Cerebellar cortex (tissue), 1 donor: ENCODE data around the gene TULP1.
"Not testable (repeated sequence)": the region's sequence is repeated elsewhere in the genome, so short reads cannot be mapped to it uniquely, and the experiment has no call there.

Experiments
- DNase-seq: peaks from one replicate; pipeline ENCODE4 v3.0.0-alpha.2; 2015; ENCODE audit warnings: low spot score

The TULP1 gene

GRCh38 chr6:35521235-35521634 lies 8.5 kb upstream of the TULP1 start:
- no peak for DNase-seq

DNA sequence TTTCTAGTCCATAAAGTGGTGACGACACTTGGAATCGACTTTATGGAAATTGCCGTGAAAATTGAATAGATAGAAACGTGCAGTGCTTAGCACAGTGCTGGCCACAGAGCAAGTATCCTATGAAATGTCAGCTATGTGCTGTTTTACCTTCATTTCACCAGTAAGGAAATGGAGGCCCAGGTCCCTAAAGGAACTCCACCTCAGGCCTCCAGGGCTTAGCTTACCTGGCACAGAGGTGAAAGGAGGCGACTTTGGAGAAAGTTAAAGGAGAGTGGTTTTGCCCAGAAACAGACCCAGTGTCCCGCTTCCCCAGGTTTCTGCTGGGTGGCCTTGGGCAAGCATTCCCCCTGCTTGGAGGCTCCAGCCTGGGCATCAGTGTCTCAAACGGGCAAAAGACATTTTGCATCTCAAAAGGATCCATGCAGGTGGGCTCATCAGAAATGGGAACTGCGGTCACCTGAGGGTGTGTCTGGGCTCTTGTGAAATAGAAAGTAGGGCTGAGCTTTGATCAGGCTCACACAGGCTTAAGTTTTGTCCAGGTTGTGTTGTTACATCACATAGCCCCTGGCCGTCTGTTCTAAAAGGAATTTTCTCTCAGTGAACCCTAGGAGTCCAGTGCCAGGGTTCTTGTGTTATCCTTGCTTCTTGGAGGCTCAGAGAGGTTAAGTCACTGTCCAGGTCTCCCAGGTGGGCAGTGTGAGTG lies 6.8 kb upstream of the TULP1 start:
- no peak for DNase-seq

DNA sequence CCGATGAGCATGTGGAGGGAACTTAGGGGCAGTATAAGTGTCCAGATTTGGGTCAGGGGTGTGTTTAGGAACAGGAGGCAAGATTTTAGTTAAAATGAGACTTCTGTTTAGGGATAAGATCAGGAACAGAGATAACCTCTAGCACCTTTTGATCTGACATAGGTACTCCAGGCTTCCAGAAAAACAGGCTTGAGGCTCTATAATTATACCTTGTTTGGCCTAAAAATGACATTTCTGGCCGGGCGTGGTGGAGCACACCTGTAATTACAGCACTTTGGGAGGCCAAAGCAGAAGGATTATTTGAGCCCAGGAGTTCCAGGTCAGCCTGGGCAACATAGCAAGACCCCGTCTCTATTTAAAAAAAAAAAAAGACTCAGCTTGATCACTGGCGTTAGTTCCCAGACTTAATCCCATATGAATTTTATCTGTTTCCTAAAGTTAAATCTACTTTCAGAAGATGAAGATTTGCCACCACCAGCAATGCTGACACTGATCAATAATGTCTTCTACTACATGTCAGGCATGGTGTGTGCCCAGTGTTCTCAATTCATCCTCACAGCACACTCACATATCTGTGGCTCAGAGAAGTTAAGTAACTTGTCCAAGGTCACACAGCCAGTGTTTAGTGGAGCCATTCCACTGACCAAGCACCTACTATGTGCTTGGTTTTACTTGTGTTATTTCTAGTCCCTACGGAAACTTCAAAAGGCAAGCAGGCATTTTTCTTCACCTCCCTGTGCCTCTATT lies 6.0 kb upstream of the TULP1 start:
- no peak for DNase-seq

DNA sequence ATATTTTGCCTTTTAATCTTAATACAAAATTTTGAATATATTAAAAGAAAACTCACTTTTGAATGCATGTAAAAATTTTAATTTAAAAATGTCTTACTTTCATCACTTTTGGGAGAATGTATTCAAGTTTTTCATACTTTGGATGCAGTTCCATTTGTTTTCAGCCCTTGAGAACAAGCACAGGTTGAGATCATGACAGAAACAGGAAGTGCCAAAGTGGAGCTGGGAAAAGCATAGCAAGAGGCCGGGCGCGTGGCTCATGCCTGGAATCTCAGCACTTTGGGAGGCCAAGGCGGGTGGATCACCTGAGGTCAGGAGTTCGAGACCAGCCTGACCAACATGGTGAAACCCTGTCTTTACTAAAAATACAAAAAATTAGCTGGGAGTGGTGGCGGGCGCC lies 5.3 kb upstream of the TULP1 start:
- DNase-seq, result not testable (repeated sequence)

- no peak for DNase-seq
Observed at GRCh38 chr6:35516712-35517111, 4.0 kb upstream of the TULP1 start.

- DNase-seq, result not testable (repeated sequence)
Observed at GRCh38 chr6:35515939-35516338, 3.2 kb upstream of the TULP1 start.

GRCh38 chr6:35514587-35514986 lies 1.9 kb upstream of the TULP1 start:
- DNase-seq, result no peak

DNA sequence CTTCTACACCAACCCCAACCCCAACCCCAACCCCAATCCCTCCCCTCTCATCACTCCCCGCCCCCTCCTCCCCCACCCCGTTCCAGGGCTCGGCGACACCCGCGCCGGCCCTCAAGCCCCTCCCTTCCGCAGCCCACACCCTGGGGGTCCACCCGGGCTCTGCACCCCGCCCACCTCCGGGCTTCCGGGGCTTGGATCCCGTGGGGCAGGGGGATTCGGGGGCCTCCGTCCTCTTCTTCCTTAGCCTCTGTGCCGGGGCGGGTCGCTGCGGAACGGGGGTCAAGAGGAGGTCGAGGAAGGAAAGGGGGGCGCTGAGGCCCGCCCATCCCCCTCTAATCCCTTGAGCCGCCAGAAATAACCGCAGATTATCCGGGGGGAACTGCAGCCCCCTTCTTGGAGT lies 690 bp downstream of the TULP1 start:
- DNase-seq, result no peak

- no peak for DNase-seq
Observed at GRCh38 chr6:35511562-35511941, 1.1 kb downstream of the TULP1 start.

DNA sequence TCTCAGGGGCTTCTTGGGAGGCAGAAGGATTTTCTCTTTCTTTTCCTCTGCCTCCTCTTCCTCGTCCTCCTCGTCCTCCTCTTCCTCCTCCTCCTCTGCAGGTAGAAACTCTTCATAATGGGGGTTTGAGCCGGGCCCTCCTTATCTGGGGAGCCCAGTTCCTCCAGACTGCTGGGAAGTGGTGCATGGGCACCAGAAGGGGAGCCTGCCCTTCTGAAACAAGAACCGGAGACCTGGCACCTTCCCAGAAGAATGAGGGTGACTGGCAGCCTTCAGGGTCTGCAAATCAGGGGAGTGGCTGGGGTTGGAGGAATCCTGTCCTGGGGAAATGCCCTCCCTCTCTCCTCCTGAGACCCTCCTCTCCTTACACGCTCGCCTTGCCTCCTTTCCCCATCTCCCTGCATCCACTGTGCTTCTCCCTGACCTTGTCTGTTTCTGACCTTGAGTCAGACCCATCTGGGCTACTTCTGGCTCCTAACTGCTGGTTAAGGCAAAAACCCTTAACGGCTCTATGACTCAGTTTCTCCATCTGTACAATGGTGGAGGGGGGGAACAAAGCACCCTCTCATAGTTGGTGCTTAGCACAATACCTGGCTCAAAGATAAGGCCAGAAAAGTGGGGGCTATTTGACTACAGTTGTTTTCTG lies 1.7 kb downstream of the TULP1 start:
- no peak for DNase-seq

DNA sequence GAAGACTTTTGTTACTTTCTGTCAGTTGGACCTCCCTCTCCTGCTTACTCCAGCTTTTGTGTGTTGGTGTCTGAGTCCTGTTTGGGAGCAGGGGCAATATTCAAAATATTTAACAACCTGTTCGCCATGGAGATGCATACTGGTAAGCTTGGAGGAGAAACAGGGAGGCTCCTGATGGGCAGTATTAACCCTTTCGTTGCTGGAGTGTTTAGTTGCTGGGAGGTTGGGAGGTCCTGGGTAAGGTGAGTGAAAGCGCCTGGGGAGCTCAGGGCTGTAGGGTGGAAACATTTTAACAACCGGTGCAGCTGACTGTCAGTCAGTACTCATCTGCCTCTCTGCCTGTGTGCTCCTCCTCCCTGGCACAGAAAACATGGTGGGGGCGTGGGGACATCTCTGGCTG lies 4.2 kb downstream of the TULP1 start:
- no peak for DNase-seq

- no peak for DNase-seq
Observed at GRCh38 chr6:35508027-35508426, 4.7 kb downstream of the TULP1 start.

DNA sequence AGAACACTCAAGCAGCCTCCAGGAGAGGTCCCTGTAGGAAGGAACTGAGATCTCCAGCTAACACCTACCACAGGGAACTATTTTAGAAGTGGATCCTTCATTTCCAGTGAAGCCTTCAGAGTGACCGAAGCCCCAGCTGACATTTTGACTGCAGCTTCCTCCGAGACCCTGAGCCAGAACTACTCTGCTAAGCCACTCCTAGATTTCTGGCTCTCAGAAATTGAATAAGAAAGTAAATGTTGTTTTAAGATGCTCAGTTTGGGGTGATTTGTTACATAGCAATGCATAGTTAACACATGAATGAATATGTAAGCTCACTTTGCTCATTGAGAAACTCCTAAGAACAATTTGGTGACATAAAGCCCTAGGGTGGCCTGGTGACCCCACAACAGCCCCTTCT lies 5.5 kb downstream of the TULP1 start:
- no peak for DNase-seq

DNA sequence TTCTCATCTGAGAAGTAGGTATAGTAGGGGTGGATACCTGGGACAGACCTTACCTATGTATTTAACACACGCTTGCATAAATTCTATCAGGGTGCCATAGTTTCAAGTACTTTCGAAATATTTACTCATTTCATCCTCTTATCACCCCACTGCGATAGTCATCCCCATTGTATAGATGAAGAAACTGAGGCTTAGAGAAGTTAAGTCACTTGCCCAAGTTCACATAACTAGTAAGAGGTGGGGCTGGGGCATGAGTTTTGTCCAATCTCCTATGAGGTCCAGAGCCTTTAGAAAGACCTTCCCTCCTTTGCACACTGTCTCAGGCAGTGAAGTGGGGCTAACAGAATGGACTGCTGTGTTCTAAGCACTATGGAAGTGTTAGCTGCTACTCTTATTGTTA lies 6.2 kb downstream of the TULP1 start:
- no peak for DNase-seq

- DNase-seq, result no peak
Observed at GRCh38 chr6:35505999-35506412, 6.7 kb downstream of the TULP1 start.

GRCh38 chr6:35503534-35503933 lies 9.2 kb downstream of the TULP1 start:
- DNase-seq, result no peak

- DNase-seq, result no peak
Observed at GRCh38 chr6:35501784-35502183, 10.9 kb downstream of the TULP1 start.

- DNase-seq, result no peak
Observed at GRCh38 chr6:35500782-35501181, 11.9 kb downstream of the TULP1 start.

DNA sequence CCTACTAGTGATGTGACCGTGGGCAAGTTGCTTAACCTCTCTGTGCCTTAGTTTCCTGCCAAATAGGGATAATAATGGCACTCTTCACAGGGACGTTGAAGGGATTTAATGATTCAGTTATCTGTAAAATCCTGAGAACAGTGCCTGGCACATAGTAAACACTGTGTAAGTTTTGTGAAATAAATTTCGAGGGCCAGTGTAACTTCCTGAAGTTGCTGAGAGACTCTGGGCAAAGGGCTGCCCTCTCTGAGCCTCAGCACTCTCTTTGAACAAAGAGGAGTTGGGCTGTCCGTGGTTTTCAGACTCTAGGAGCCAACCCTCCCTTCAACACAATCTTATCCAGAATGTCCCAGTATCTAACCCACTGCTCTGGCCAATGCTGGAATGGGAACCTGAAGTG lies 13.3 kb downstream of the TULP1 start:
- DNase-seq, result no peak

DNA sequence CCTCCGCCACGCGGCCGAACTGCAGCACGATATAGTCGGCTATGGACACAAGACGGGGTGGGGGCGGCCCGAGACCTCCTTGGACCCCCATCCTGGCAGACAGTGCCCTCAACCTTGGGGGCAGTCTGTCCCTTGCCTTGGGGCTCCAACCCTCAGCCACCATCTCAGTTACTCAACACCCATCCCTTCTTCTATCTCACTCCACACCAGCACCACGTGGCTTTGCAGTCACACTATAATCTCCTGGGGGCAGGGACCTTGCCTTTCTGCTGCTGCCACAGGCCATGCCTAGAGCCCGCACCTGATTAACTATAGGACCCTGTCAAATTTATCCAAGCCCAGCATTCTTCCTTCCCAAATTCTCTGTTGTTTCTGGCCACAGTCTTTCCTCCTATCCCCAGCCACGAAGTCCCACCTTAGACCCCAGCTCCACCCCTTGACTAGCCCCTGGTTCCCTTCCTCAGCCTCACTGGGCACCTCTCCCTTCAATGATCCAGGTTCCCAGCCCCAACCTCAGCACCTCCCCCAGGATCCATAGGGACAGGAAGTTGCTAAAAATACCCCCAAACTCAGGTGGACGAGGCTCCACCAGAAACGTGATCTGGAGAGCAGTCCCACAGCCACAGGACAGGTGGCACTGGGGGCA lies 14.2 kb downstream of the TULP1 start:
- no peak for DNase-seq

DNA sequence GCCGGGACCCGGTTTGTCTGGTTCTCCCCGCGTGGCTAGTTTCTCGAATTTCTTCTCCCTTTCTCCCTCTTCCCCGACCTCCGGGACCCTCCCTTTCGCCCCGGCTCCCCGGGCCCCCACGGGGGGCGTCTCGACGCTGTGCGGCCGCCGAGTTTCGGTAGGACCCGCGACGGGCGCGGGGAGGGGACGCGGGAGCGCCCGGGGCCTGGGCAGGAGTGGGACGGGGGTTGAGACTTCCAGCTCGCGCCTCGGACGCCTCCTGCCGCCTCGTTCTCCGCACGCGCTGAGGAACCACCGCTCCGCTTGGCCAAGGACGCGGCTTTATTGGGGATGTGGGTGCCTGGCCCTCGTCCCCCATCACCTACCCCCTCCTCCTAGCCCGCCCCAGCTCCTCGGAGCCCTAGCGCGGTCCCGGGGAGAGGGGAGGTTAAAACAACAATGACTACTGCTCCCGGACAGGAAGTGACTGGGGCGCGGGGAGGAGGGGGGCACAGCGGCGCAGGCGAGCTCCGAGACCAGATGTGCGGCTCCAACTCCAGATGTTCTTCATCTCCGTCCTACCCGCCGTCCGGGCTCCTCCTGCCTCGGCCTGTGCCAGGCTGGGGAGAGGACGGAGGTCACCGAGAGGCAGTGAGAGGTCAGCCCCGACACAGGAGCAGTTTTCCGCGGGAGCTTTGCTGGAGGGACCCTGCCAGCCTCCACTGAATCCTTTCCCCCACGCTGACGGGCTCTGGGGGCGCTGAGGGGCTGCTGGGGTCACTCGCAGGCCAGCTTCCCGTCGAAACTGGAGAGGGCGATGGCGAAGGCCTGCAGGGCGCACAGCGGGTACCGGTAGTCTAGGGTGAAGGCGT lies 14.9 kb downstream of the TULP1 start:
- DNase-seq, result no peak
